Colon (tissue), 2 donors: ENCODE results near the gene EMILIN2.
"Not testable (repeated sequence)": the region's sequence is repeated elsewhere in the genome, so short reads cannot be mapped to it uniquely, and the experiment has no call there.

Experiments
- FAIRE-seq: peaks from 2 replicates; lab custom pipeline; 2012; peaks lifted over from hg19 to GRCh38; lab: Jason Lieb, UNC
- donor health status: control.
- donor health status: control.

EMILIN2 gene

DNA sequence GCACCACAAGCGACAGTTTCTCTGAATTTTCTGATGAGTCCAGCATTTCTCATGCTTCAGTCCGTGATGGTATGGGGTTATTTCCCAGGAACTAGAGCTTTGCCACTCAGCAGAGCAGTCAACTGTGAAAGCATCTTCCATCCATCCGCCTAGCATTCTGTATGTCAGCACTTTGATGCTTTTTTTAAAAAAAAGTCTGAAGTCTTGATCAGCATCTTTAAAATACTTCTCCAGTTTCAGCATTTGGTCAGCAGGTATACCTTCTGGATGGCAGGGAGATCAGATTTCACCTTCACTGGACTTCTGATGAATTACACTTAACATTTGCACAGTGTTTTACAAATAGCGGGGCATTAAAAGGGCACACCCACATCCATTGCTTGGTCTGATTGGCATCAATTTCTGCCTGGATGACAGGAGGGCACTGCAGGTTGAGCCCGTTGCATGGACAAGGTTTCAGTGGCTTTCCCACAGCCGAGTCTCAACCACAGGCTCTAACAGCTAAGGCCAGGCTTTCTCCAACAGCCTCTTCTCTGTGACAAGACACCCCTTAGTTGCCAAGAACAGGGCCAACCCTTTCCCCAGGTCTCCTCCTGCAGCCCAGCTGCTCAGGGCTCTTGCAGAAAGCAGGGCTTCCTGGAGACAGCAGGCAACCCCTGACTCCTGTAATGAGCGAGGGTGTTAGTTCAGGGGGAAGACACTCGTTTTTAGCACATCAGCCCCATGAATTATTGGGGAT, 54.0 kb downstream of the EMILIN2 start:
- FAIRE-seq: no peak

DNA sequence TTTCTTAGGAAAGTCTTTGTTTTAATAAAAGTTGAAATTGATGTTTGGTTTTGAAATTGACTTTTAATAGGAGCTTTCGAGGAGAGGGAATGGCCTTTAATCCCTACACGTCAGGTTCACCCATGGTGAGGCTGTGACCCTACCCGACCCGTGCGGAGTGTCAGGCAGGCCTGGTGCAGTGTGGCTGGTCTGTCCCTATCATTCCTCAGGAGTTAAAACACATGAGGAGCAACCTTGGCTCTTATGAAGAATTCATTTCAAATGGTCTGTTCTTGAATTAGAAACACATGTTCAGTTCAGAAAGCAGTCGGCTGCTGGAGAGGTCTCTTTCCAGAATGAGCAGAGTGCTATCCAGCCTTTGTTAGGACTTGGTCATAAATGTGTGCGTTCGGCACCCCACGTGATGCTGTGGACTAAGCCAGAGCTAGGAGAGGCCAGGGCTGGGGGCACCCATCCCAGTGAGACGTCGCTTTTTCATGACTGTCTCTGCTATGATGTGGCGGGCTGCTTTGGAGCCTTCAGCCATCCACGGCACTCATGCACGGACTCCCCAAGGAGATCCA, 54.7 kb downstream of the EMILIN2 start:
- no peak for FAIRE-seq

DNA sequence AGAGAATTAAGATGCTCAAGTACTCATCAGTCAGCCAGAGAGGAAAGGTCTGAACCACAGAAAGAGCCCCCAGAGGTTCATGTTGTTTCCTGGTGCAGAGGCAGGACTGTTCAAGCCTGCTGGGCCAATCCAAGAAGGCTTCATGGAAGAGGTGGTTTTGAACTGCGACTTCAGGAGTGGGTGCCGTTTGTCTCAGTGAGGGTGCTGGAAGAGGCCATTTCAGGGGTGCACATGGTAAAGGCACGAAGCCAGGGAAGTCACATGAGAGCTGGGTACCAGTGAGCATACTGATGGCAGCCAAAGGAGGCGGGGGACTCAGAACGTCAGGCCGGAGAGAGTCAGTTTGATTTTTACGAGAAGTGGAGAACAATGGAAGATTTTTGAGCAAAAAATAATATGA, 55.5 kb downstream of the EMILIN2 start:
- FAIRE-seq: no peak

DNA sequence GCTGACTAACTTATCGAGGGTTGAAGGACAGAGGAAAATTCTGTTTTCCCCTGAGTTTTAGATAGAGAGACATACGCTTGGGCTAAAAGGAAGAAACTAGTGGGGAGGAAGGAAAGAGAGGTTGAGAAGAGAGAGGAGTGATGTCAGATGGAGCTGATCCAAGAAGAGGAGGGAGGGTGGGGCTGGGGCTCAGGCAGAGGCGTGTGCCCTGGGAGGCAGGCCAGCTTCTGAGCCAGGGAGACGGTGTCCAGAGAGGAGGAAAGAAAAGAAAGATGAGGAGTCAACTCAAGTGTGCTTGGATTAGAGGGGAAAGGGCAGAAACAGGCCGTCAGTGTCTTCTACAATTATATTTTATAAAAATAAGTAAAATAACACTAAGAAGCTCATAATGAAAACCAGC, 56.2 kb downstream of the EMILIN2 start:
- no peak for FAIRE-seq

DNA sequence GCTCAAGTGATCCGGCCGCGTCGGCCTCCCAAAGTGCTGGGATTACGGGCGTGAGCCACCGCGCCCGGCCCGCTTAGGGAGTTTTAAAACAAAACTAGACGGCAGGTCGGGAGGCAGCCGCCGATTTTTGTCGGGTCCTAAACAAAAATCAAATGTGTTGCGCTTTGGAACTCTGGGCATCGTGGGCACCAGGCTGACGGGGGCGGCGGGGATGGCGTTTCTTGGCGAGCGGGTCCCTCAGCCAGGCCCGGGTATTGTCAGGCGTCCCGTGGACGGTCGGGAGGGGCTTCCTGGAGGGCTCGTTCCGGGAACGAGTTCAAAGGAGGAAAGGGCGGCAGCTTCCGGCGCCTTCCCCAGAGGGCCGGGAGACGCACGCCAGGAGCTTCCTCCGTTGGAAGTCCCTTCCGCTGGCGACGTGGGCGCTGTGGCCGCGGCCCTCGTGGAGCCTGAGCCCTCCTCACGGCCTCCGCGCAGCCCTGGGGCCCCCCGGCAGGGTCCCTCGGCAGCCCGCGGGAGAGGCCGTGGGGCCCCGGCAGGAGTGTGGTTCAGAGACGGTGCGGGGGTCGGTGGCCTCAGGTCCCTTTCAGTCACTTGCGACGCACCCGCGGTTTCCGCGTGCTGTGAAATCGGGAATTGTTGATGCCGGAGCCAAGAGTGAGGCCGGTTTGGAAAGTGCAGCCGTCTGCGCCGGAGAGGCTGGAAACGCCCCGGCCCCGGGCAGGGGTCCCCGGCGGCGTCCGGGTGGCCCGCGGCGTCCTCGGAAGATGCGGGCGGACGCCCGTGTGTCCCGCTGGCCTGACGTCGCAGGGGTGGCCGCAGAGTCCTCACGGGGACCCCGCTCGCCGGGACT, 59.3 kb downstream of the EMILIN2 start:
- FAIRE-seq: no peak

DNA sequence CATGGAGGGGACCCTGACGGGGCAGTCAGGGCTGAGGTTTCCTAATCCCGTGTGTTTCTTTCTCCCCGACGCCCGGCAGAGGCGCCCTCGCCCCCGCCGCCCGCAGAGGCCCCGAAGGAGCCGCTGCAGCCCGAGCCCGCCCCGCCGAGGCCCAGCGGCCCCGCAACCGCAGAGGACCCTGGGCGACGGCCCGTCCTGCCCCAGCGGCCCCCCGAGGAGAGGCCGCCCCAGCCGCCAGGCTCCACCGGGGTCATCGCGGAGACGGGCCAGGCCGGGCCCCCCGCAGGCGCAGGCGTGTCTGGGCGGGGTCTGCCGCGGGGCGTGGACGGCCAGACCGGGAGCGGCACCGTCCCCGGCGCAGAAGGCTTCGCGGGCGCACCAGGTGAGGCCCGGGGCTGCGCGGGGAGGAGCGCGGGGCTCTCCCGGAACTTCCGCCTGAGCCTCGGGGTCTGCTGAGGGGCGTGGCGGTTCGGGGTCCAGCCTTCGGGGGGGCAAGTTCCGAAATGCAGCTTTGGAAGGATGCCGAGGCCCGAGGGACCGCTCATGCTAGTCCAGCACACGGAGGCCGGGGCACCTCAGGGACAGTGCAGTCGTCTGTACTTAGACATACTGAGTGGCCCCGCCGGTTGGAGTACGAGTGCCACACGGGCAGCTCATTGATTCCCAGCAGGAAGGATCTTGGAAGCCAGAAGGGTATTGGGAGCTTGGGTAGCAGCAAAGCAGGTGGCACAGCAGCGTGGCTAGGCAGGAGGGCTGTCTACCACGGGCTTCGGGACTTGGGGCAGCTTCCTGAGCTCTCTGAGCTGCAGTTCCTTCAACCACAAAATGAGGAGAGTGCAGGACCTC, 60.1 kb downstream of the EMILIN2 start:
- FAIRE-seq: no peak

DNA sequence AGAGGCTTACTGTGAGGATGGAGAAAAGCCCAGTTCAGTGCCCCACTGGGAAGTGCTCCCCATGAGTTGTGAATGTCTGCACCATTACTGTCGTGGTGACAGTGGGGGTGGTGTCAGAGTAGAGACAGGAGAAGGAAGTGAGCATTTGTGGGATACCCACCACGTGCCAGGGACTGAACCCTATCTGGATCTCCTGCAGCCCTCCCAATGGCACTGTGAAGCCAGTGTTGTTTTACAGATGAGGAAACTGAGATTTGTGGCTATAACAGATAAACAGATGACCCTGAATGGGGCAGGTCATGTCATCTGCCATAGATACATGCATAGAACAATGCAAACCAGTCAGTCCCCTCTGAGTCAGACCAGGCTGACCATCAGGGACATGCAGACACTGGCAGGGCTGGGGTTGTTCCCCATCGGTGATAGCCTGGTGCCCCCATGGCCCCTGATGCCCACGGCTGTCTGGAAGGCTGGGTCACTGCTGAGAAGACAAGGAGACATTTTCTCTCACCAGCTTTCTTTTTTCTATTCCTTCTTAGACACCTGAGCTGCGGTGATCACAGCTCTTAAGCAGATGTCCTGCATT, 60.8 kb downstream of the EMILIN2 start:
- no peak for FAIRE-seq

DNA sequence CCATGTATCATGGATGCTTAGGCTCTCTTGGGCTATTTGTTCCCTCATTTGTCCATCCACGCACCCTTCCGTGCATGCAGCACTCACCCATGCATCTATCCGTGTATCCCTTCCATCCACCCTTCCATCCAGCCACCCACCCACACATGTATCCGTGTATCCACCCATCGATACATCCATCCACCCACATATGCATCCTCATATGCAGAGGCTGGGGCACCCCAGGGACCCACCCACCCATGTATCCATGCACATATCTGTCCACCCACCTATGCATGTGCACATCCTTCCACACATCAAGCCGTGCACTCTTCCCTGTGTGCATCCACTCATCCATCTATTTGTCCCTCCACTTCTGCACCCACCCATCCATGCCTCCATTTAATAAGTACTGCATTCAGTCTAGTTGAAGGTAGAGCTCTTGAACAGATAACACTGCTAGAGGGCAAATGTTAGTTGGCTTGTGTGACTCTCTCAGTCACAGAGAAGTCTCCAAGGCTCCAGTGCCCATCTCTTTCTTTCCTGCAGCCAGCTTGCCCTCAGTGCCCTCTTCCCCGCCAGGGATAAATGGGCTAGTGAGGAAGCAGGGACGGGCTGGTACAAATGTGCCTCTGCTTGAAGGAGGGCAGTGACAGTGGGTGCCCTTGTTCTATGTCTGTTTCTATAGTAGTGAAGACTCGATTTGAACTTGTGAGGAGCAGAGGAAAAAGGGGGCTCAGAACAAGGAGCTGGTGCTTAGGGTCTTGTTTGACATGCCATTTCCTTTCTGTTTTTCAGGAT, 61.5 kb downstream of the EMILIN2 start:
- FAIRE-seq: no peak

DNA sequence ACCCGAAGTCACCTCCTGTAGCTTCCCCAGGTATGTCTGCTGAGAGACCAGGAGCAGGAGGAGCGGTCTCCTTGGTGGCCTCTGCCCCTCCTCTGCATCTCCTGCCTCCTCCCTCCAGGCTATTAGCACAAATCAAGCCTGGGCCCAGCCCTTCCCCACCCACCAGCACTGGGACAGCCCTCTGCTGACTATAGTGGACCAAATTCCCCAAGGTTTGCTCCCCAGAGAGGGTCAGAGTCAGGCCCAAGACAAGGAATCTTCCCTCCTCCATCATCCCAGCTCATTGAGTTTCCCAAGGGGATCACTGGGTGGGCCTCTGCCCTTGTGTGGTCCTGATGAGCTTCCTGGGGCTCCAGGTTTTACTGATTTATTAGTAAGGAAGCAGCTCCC, 62.1 kb downstream of the EMILIN2 start:
- FAIRE-seq: no peak

DNA sequence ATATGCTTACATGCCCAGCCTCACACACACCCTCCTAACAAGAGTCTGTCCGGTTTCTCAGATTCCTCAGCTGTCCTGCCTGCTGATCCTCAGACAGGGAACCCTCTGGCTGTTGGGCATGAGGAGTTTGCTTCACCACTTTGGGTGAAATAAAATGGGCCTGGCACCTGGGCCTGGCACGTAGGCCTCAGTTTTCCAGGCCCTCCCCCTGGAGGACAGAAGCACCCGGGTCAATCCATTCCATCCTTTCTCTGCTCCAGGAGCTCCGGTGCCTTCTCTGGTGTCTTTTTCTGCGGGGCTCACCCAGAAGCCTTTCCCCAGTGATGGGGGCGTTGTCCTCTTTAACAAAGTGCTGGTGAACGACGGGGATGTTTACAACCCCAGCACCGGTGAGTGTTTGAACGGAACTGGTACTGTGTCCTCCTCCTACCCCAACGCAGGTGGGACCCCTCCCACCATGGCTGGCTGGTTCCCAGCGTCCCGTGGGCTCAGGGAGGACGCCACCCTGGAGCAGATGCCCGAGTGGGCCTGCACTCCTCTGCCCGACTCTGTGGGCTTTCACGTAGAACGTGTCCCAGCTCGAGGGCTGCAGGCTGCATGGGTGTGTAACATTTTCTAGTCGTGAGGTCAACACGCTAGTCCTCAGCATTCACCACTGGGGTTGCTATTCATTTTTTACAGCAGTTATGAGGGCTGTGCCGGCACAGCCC, 62.8 kb downstream of the EMILIN2 start:
- no peak for FAIRE-seq

DNA sequence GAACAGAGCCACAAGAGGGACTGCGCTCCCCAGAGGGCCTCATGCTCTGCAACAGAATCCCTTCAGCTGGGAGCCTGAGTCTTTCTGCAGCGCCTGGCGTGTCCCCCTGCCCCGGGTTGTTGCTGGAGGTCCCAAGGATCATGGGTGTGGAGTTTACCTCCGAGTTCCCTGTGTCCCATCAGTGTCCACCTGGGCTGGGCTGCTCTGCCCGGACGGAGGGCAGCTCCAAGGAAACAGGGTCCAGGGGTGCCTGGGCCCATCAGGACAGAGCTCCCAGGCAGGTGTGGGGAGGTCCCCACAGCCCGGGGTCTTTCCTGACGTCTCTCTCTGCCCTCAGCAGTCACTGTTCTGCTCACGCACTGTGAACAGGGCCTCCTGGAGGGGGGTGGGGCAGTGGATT, 63.5 kb downstream of the EMILIN2 start:
- FAIRE-seq: no peak

DNA sequence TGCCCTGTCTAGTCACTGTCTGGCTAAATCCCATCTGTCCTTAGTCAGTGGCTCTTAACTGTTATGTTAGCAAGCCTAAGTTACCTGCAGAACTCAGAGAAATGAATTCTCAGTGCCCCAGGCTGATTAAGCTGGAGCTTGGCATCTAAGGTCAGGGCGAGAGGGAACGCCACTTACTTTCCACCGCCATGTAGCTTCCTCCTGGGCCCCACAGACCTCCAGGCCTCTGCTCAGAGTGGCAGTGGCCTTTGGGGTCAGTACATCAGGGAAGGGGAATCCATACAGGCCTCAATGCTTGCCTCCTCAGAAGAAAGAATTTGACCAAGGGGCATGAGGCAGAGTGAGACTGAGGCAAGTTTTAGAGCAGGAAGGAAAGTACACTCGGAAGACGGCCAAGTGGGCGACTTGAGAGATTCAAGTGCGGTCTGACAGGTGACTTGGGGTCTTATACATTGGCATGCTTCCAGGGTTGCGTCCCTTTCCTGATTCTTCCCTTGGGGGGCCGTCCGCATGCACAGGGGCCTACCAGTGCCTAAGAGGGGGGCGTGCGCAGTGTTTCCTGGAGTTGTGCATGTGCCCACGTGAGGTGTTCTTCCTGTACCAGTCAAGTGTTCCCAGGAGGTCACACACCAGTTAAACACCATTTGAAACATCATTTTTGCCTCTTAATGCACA, 64.1 kb downstream of the EMILIN2 start:
- FAIRE-seq: no peak

DNA sequence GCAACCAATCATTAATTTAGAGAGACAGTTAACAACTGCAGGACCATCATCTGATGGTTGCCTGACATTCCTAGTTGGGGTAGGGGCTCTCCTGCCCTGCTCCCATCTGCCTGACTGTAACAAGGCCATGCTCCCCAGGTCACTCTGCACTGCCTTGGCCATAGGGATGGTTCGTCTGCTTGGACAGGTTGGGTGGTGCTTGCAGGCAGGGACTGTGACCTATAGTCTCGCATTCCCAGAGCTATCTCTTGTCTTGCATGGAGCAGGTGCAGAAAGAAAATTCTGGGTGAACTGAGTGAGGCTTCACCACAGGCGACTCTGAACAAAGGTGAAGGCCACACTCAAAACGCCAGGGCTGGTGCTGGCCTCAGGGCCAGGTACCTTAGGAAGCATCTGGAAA, 64.7 kb downstream of the EMILIN2 start:
- FAIRE-seq: no peak

DNA sequence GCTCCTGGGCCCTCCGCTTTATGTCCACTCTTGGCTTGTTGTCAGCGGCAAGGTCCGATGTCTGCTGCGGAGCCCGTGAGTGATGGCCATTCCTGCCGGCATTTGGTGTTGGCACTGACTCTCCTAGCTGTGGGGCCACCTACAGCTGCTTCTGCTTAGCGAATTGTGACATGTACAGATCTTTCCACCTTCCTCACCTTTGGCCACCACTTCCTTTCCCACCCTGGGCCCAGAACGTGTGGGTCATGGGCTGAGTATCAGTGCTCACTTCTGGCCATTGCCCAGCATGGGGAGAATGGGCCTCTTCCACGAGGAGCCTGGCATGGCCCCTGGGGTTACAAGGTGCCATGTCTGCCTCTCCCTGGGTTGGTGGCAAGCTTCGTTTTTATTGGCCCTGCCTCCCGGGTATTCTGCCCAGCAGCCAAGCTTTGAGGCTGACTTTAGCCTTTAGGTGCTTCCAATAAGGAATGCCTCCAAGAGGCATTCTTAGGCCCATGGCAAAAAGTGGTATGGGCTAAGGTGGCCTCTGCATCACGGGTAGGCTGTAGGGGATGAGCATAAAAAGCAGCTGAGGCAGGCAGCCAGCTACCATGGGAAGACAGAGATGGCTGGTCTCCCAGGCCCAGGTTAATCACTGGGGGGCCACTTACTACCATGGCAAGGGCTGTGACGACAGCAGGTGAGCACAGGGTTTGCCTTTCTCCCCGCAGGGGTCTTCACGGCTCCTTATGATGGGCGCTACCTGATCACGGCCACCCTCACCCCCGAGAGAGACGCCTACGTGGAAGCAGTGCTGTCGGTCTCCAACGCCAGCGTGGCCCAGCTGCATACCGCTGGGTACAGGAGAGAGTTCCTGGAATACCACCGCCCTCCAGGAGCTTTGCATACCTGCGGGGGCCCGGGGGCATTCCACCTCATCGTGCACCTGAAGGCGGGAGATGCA, 65.8 kb downstream of the EMILIN2 start:
- FAIRE-seq: no peak

DNA sequence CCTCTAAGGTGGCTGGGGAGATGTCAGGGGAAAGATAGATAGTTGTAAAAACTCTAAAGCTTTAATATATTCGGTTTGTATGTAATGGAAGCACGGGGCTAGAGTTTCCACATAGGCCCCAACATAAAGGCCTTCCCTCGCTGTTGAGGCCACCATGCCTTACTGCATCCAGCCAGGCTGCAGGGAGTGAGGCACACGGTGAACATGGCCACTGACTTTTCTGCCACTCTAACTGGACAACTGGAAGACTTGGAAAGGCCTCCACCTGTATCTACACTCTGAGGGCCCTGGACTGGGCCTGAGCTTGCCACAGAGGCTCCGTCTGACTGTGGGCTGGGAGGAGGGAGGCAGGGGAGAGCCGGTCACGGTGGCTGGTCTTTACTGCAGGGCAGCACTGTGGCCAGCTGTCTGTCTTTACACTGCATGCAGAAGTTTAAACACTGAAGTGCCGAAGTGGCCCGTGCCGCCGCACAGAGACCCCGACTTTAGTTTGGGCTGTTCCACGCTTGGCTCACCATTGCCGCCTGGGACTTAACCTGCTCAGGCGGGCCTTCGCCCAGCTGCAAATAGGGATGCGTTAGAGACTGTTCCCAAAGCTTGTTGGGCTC, 66.7 kb downstream of the EMILIN2 start:
- FAIRE-seq: no peak

DNA sequence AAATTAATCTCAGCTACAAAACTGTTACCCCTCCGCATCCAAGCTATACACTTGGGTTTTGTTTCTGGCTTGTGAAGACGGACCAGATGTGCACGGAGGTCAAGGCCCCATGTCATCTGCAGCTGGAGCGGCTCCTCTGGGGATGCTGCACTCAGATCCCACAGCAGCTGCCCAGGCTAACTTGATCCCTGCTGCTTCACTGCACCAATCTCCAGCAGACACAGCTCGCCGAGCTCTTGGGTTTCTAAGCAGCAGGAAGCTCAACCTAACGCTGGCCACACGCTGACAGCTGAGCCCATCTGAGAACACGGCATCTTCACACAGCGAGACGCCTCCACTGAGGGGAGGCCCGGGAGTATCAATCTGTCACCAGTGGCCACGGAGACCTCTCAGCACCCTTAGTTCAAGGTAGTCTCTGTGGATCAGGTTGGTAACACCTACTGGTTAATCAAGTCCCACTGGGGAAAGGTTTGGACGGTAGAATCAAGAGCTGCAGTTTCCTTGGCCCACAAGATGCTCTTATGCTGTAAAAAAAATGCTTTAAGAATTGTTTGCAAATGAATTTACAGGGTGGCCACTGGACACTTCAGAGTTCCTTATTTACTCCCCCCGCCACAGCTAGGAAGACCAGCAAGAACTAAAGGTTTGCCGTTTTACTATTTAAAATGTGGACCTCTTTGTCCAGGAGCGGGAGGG, 67.5 kb downstream of the EMILIN2 start:
- FAIRE-seq: no peak

DNA sequence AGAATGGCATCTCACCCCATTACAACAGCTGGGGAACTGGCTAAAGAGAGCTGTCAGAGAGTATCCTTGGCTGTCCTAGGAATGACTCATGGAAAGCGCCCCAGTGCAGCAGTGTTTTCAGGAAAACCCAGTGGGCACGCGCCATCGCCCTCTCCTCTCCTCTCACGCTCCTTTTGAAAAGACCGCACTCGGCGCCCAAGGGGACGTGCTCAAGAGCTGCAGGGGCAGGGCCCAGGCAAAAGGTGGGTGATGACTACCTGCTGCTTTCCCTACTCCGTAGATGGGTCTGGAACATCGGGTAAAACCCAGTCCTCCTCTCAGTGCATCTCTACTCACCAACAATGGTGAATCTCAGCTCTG, 68.1 kb downstream of the EMILIN2 start:
- no peak for FAIRE-seq

DNA sequence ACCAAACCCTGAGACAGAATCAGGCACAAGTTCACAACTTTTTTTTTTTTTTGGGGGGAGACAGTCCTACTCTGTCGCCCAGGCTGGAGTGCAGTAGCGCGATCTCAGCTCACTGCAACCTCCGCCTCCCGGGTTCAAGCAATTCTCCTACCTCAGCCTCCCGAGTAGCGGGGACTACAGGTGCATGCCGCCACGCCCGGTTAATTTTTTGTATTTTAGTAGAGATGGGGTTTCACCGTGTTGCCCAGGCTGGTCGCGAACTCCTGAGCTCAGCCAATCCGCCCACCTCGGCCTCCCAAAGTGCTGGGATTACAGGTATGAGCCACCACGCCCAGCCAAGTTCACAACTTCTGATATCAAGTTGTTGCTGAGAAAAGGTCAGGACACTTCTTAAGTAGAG, 68.7 kb downstream of the EMILIN2 start:
- FAIRE-seq: not testable (repeated sequence)
